HepG2 (cell line): ENCODE results near the gene SCN9A. TPM values are rescaled to one million over a fixed set of nuclear protein-coding genes. Genes with fewer than 3 reads are reported as not detected.

Source experiments
- ATM ChIP-seq: fragments of 450-650 bp; IDR thresholded peaks from 2 replicates; pipeline ENCODE4 v1.7.1; 2017; ENCODE audit warnings: mild to moderate bottlenecking, borderline replicate concordance
- CCAR2 ChIP-seq: fragments of 200-400 bp; formaldehyde crosslinking; optimal IDR thresholded peaks from 2 replicates; pipeline ENCODE3; 2018; ENCODE audit warnings: low read depth, mild to moderate bottlenecking, low read length, moderate library complexity
- ELF3 ChIP-seq: IDR thresholded peaks from 2 replicates; pipeline ENCODE4 v1.6.1; 2016; ENCODE audit warnings: missing genetic modification reagents, missing compliant biosample characterization
- ESRRA ChIP-seq: sonication (generic); formaldehyde crosslinking; IDR thresholded peaks from 2 replicates; pipeline ENCODE4 v1.5.1; 2020; ENCODE audit warnings: mild to moderate bottlenecking, low read depth, missing genetic modification reagents
- FOXP1 ChIP-seq, 2 experiments: fragments of 450-650 bp in 1 of 2; IDR thresholded peaks; 2 replicates each; pipeline ENCODE4 v1.6.1; 2017 to 2018; ENCODE audit warnings: antibody characterized with exemption in 1 of 2
- IKZF1 ChIP-seq: fragments of 450-650 bp; IDR thresholded peaks from 2 replicates; pipeline ENCODE4 v1.7.1; 2016
- PAX8 ChIP-seq: sonication (generic); formaldehyde crosslinking; IDR thresholded peaks from 2 replicates; pipeline ENCODE4 v1.8.0; 2022; ENCODE audit warnings: mild to moderate bottlenecking, missing genetic modification reagents, borderline replicate concordance
- PHF21A ChIP-seq: sonication (generic); formaldehyde crosslinking; IDR thresholded peaks from 2 replicates; pipeline ENCODE4 v1.5.0; 2020; ENCODE audit warnings: mild to moderate bottlenecking, missing genetic modification reagents
- RBAK ChIP-seq: sonication (generic); formaldehyde crosslinking; IDR thresholded peaks from 2 replicates; pipeline ENCODE4 v1.5.1; 2020; ENCODE audit warnings: mild to moderate bottlenecking, missing genetic modification reagents
- RFX3 ChIP-seq: IDR thresholded peaks from 2 replicates; pipeline ENCODE4 v1.6.1; 2016; ENCODE audit warnings: missing biosample characterization, missing genetic modification reagents
- STAT5B ChIP-seq: sonication (generic); formaldehyde crosslinking; IDR thresholded peaks from 2 replicates; pipeline ENCODE4 v1.4.0; 2020; ENCODE audit warnings: missing genetic modification reagents
- WIZ ChIP-seq: sonication (generic); formaldehyde crosslinking; IDR thresholded peaks from 2 replicates; pipeline ENCODE4 v1.5.1; 2020; ENCODE audit warnings: mild to moderate bottlenecking, missing genetic modification reagents
- ZMYM4 ChIP-seq: sonication (generic); formaldehyde crosslinking; IDR thresholded peaks from 2 replicates; pipeline ENCODE4 v1.8.1; 2023; ENCODE audit warnings: mild to moderate bottlenecking, missing genetic modification reagents
- ZNF274 ChIP-seq: sonication (generic); formaldehyde crosslinking; IDR thresholded peaks from 2 replicates; pipeline ENCODE4 v1.5.1; 2020; ENCODE audit warnings: mild to moderate bottlenecking, missing genetic modification reagents
- ZNF644 ChIP-seq: IDR thresholded peaks from 2 replicates; pipeline ENCODE4 v1.6.1; 2016; ENCODE audit warnings: low read depth
- ZNF781 ChIP-seq: sonication (generic); formaldehyde crosslinking; IDR thresholded peaks from 2 replicates; pipeline ENCODE4 v1.5.1; 2020; ENCODE audit warnings: borderline replicate concordance, mild to moderate bottlenecking, missing genetic modification reagents; ENCODE audit errors: not compliant biosample characterization
- ZNF792 ChIP-seq: IDR thresholded peaks from 2 replicates; pipeline ENCODE4 v1.6.1; 2016
- ZSCAN25 ChIP-seq: sonication (generic); formaldehyde crosslinking; IDR thresholded peaks from 2 replicates; pipeline ENCODE4 v1.8.0; 2022; ENCODE audit warnings: mild to moderate bottlenecking, missing genetic modification reagents
- polyA plus RNA-seq, 8 experiments: library from polyadenylated mRNA; depleted of rRNA in 3 of 8; stranded (reverse) in 7 of 8; unstranded in 1 of 8; fragments of >200 nt; fragmentation: Illumina TruSeq in 4 of 8; extraction: Trizol in 4 of 8; gene quantifications; 2 replicates each; pipeline versions ENCODE4 v1.2.1 to v1.2.3, GENCODE V29; 2011 to 2016; ENCODE audit warnings: low read depth in 4 of 8, missing spikeins in 1 of 8, mixed read lengths in 1 of 8; ENCODE audit not compliant: insufficient read depth in 1 of 8
- total RNA-seq, 5 experiments: library from RNA; depleted of rRNA; stranded (reverse); fragments of >200 nt; fragmentation: Illumina TruSeq; extraction: Trizol; gene quantifications; 2 replicates each; pipeline ENCODE4 v1.2.3, GENCODE V29; 2016; ENCODE audit warnings: low read depth in 1 of 5
- TF ChIP-seq, protein P1 (sequence below): sonication (generic); formaldehyde crosslinking; IDR thresholded peaks from 2 replicates; pipeline ENCODE4 v1.5.0; 2020; ENCODE audit warnings: mild to moderate bottlenecking, missing genetic modification reagents
- TF ChIP-seq, protein P2 (sequence below): sonication (generic); formaldehyde crosslinking; IDR thresholded peaks from 2 replicates; pipeline ENCODE4 v1.4.0; 2020; ENCODE audit warnings: missing genetic modification reagents, borderline replicate concordance
- TF ChIP-seq, protein P3 (sequence below): sonication (generic); formaldehyde crosslinking; IDR thresholded peaks from 2 replicates; pipeline ENCODE4 v1.8.0; 2022; ENCODE audit warnings: mild to moderate bottlenecking, missing genetic modification reagents, moderate library complexity
- TF ChIP-seq, protein P4 (sequence below): sonication (generic); formaldehyde crosslinking; IDR thresholded peaks from 2 replicates; pipeline ENCODE4 v1.8.0; 2022; ENCODE audit warnings: low read depth, missing genetic modification reagents

SCN9A gene
- total and polyA plus RNA-seq, 2 of the 13 experiments (the other 11 are each of a cell fraction or from before 2014, with no cell fraction given) = 15.3 to 24.3 TPM

DNA sequence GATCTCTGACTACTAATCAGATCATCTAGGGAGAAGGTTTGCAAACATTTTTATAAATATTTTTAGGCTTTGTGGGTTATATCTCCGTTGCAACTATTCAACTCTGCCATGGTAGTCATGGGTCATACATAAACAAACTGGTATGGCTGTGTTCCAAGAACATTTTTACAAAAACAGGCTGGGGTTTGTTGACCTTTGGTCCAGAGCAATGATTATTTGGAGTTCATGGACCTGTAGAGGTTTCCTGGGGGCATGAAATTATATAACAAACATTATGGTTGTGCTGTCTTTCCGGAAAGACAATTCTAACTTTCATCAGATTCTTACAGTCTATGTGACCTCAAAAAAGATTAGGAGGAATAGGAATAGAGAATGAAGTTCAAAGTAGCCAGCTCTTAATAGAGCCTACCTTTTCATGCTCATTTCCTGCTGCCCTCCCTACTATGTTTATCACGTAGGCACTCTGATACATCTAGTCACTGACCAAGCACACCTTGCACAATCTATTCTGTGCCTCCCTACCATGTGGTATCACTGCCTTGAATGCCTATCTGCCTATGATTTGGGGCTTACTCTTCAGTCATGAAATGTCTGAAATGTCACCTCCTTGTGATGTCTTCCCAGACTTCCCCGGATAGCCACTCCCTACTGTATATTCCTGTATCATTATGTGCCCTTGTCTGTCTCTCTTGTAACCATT, 145.6 kb downstream of the SCN9A start (continued):
- TF ChIP-seq, protein P1, sequence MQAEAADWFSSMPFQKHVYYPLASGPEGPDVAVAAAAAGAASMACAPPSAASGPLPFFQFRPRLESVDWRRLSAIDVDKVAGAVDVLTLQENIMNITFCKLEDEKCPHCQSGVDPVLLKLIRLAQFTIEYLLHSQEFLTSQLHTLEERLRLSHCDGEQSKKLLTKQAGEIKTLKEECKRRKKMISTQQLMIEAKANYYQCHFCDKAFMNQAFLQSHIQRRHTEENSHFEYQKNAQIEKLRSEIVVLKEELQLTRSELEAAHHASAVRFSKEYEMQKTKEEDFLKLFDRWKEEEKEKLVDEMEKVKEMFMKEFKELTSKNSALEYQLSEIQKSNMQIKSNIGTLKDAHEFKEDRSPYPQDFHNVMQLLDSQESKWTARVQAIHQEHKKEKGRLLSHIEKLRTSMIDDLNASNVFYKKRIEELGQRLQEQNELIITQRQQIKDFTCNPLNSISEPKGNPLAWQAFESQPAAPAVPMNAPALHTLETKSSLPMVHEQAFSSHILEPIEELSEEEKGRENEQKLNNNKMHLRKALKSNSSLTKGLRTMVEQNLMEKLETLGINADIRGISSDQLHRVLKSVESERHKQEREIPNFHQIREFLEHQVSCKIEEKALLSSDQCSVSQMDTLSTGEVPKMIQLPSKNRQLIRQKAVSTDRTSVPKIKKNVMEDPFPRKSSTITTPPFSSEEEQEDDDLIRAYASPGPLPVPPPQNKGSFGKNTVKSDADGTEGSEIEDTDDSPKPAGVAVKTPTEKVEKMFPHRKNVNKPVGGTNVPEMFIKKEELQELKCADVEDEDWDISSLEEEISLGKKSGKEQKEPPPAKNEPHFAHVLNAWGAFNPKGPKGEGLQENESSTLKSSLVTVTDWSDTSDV (CRISPR knock-in tag) = no peak
- TF ChIP-seq WIZ (CRISPR knock-in tag) (no peak; the same call in 1 of the 2 replicates), ZMYM4 (CRISPR knock-in tag) (peak; percentile 85), STAT5B (CRISPR knock-in tag) (no peak), ZNF644 (CRISPR knock-in tag) (peak; percentile 85), CCAR2 (no peak), ZNF781 (CRISPR knock-in tag) (no peak), ZNF792 (peak; percentile 80; the same call in 1 of the 2 replicates), ZSCAN25 (0 out of 2 replicates have a peak, but pooled peaks have one; percentile 28), IKZF1 (no peak), ATM (0 out of 2 replicates have a peak, but pooled peaks have one; percentile 24), FOXP1 (IDR thresholded peaks at IDR 0.05) (no peak), FOXP1 (CRISPR knock-in tag; IDR thresholded peaks at IDR 0.05) (peak; percentile 88), RBAK (CRISPR knock-in tag) (no peak), ESRRA (CRISPR knock-in tag) (peak; percentile 52), RFX3 (no peak), PHF21A (peak; percentile 95), PAX8 (CRISPR knock-in tag) (no peak), ZNF274 (CRISPR knock-in tag) (no peak), ELF3 (CRISPR knock-in tag) (peak; percentile 98)
- TF ChIP-seq, protein P2, sequence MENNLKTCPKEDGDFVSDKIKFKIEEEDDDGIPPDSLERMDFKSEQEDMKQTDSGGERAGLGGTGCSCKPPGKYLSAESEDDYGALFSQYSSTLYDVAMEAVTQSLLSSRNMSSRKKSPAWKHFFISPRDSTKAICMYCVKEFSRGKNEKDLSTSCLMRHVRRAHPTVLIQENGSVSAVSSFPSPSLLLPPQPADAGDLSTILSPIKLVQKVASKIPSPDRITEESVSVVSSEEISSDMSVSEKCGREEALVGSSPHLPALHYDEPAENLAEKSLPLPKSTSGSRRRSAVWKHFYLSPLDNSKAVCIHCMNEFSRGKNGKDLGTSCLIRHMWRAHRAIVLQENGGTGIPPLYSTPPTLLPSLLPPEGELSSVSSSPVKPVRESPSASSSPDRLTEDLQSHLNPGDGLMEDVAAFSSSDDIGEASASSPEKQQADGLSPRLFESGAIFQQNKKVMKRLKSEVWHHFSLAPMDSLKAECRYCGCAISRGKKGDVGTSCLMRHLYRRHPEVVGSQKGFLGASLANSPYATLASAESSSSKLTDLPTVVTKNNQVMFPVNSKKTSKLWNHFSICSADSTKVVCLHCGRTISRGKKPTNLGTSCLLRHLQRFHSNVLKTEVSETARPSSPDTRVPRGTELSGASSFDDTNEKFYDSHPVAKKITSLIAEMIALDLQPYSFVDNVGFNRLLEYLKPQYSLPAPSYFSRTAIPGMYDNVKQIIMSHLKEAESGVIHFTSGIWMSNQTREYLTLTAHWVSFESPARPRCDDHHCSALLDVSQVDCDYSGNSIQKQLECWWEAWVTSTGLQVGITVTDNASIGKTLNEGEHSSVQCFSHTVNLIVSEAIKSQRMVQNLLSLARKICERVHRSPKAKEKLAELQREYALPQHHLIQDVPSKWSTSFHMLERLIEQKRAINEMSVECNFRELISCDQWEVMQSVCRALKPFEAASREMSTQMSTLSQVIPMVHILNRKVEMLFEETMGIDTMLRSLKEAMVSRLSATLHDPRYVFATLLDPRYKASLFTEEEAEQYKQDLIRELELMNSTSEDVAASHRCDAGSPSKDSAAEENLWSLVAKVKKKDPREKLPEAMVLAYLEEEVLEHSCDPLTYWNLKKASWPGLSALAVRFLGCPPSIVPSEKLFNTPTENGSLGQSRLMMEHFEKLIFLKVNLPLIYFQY (CRISPR knock-in tag) = 0 out of 2 replicates have a peak, but pooled peaks have one; percentile 29
- TF ChIP-seq, protein P3, sequence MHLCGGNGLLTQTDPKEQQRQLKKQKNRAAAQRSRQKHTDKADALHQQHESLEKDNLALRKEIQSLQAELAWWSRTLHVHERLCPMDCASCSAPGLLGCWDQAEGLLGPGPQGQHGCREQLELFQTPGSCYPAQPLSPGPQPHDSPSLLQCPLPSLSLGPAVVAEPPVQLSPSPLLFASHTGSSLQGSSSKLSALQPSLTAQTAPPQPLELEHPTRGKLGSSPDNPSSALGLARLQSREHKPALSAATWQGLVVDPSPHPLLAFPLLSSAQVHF = no peak
- TF ChIP-seq, protein P4, sequence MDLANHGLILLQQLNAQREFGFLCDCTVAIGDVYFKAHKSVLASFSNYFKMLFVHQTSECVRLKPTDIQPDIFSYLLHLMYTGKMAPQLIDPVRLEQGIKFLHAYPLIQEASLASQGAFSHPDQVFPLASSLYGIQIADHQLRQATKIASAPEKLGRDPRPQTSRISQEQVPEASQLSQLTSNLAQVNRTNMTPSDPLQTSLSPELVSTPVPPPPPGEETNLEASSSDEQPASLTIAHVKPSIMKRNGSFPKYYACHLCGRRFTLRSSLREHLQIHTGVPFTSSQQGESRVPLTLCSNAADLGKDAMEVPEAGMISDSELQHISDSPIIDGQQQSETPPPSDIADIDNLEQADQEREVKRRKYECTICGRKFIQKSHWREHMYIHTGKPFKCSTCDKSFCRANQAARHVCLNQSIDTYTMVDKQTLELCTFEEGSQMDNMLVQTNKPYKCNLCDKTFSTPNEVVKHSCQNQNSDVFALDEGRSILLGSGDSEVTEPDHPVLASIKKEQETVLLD (CRISPR knock-in tag) = no peak
